Activated CD4-positive, alpha-beta T cell treated with anti-CD3 and anti-CD28 coated beads, Interleukin-2, amount 50 U/mL, for 48 hours (primary cell): Measurements from ENCODE around the gene NEAT1.

Source experiments
- DNase-seq, 2 experiments: peaks; one replicate each; pipeline ENCODE4 v3.0.0-alpha.2; 2020

NEAT1 gene

GRCh38 chr11:65424205-65425104 lies 1.9 kb downstream of the NEAT1 start:
- peak; percentile 78 to 81 for DNase-seq

- DNase-seq: peak; percentile 72 to 80
Measured at GRCh38 chr11:65425105-65425970, 2.7 kb downstream of the NEAT1 start.

GRCh38 chr11:65425971-65426838 lies 3.6 kb downstream of the NEAT1 start:
- peak in 1 of 2 experiments; percentile 48 for DNase-seq

- DNase-seq: peak; percentile 61 to 66
Measured at GRCh38 chr11:65426839-65427690, 4.5 kb downstream of the NEAT1 start.

GRCh38 chr11:65427691-65428577 lies 5.3 kb downstream of the NEAT1 start:
- DNase-seq: peak; percentile 61 to 68

GRCh38 chr11:65428578-65429067 lies 6.0 kb downstream of the NEAT1 start:
- DNase-seq: peak in 1 of 2 experiments; percentile 47

GRCh38 chr11:65429068-65429681 lies 6.6 kb downstream of the NEAT1 start:
- peak in 1 of 2 experiments; percentile 51 for DNase-seq

- peak; percentile 58 to 68 for DNase-seq
Measured at GRCh38 chr11:65429724-65430405, 7.3 kb downstream of the NEAT1 start.

GRCh38 chr11:65430406-65431217 lies 8.0 kb downstream of the NEAT1 start:
- peak in 1 of 2 experiments; percentile 21 for DNase-seq

GRCh38 chr11:65431451-65432099 lies 9.0 kb downstream of the NEAT1 start:
- DNase-seq: peak in 1 of 2 experiments; percentile 20

- DNase-seq: no peak
Measured at GRCh38 chr11:65432100-65432650, 9.6 kb downstream of the NEAT1 start.

- DNase-seq: no peak
Measured at GRCh38 chr11:65432686-65433582, 10.3 kb downstream of the NEAT1 start.

- no peak for DNase-seq
Measured at GRCh38 chr11:65433657-65434056, 11.1 kb downstream of the NEAT1 start.

- no peak for DNase-seq
Measured at GRCh38 chr11:65434057-65434666, 11.6 kb downstream of the NEAT1 start.

GRCh38 chr11:65434667-65435410 lies 12.2 kb downstream of the NEAT1 start:
- no peak for DNase-seq
